ENCODE data around the gene B3GNT8.
"Not testable (repeated sequence)": the region's sequence is repeated elsewhere in the genome, so short reads cannot be mapped to it uniquely, and the experiment has no call there.

B3GNT8 gene

GRCh38 chr19:41426952-41427646 lies at the start of gene B3GNT8:
TSS of gene B3GNT8 (minus strand) at chr19:41427374. CDS start at chr19:41426778, 596 bp downstream.
- peak; percentile 9 to 30 for DNase-seq (ENCODE audit: low read depth in 2 of 2)

- DNase-seq (ENCODE audit: low read depth in 2 of 2), result no peak
These were observed 49.4 kb upstream of the B3GNT8 start for GRCh38 chr19:41476583-41476982.

GRCh38 chr19:41463257-41464256 lies 36.4 kb upstream of the B3GNT8 start:
- not testable (repeated sequence) for DNase-seq (ENCODE audit: low read depth in 2 of 2)

- DNase-seq (ENCODE audit: low read depth in 2 of 2), result no peak
These were observed 35.3 kb upstream of the B3GNT8 start for GRCh38 chr19:41462497-41462896.

- DNase-seq (ENCODE audit: low read depth in 2 of 2), result no peak
These were observed 30.1 kb upstream of the B3GNT8 start for GRCh38 chr19:41457241-41457640.

- no peak for DNase-seq (ENCODE audit: low read depth in 2 of 2)
These were observed 29.3 kb upstream of the B3GNT8 start for GRCh38 chr19:41456342-41456918.

- no peak for DNase-seq (ENCODE audit: low read depth in 2 of 2)
These were observed 28.8 kb upstream of the B3GNT8 start for GRCh38 chr19:41455936-41456335.

- DNase-seq (ENCODE audit: low read depth in 2 of 2), result no peak
These were observed 25.6 kb upstream of the B3GNT8 start for GRCh38 chr19:41452584-41453275.

GRCh38 chr19:41449865-41450178 lies 22.6 kb upstream of the B3GNT8 start:
- DNase-seq (ENCODE audit: low read depth in 2 of 2), result no peak

GRCh38 chr19:41449079-41449864 lies 22.1 kb upstream of the B3GNT8 start:
- DNase-seq (ENCODE audit: low read depth in 2 of 2), result peak; percentile 60 to 64

GRCh38 chr19:41447732-41448332 lies 20.7 kb upstream of the B3GNT8 start:
- no peak for DNase-seq (ENCODE audit: low read depth in 2 of 2)

- no peak for DNase-seq (ENCODE audit: low read depth in 2 of 2)
These were observed 18.4 kb upstream of the B3GNT8 start for GRCh38 chr19:41445575-41445974.

- DNase-seq (ENCODE audit: low read depth in 2 of 2), result no peak
These were observed 16.8 kb upstream of the B3GNT8 start for GRCh38 chr19:41443813-41444455.

GRCh38 chr19:41442473-41443355 lies 15.5 kb upstream of the B3GNT8 start, which contains the start of gene ERICH4:
TSS of gene ERICH4 (plus strand) at chr19:41443156. CDS start at chr19:41443170, 14 bp downstream.
- no peak for DNase-seq (ENCODE audit: low read depth in 2 of 2)

GRCh38 chr19:41441321-41441945 lies 14.3 kb upstream of the B3GNT8 start:
- no peak for DNase-seq (ENCODE audit: low read depth in 2 of 2)

- DNase-seq (ENCODE audit: low read depth in 2 of 2), result peak; percentile 89 to 92
These were observed 12.5 kb upstream of the B3GNT8 start, which contains the start of gene DMAC2 for GRCh38 chr19:41439441-41440222. TSS of gene DMAC2 (minus strand) at chr19:41439912. CDS start at chr19:41439899, 13 bp downstream.

GRCh38 chr19:41437944-41438574 lies 10.9 kb upstream of the B3GNT8 start:
- DNase-seq (ENCODE audit: low read depth in 2 of 2), result no peak

Data from stimulated activated CD4-positive, alpha-beta T cell treated with anti-CD3 and anti-CD28 coated beads, Interleukin-1b, Interleukin-23, amount 100 ng/mL, for 4 hours (primary cell).